Keratinocyte (primary cell): ENCODE measurements around the gene ODAD4.

Source experiments
- CTCF ChIP-seq, 3 experiments: IDR thresholded peaks in 1 of 3; conservative IDR thresholded peaks in 1 of 3; optimal IDR thresholded peaks in 1 of 3; 2 replicates in 2 of 3; 3 replicates in 1 of 3; pipeline versions ENCODE3 to v1.5.1; 2011; ENCODE audit warnings: low read length in 3 of 3, mild to moderate bottlenecking in 3 of 3, moderate library complexity in 2 of 3, control low read depth in 1 of 3, inconsistent platforms in 1 of 3; ENCODE audit not compliant: insufficient read depth in 2 of 3; ENCODE audit errors: extremely low read depth in 1 of 3
- EZH2 ChIP-seq: IDR thresholded peaks from one replicate; pipeline ENCODE4 v1.6.1; 2012; ENCODE audit warnings: inconsistent platforms, mild to moderate bottlenecking, low read length, moderate library complexity

GRCh38 chr17:41939044-41939692 lies 8.8 kb downstream of the ODAD4 start:
- TF ChIP-seq CTCF (optimal IDR thresholded peaks at IDR 0.05 in 1 of 3, IDR thresholded peaks at IDR 0.05 in 1 of 3, conservative IDR thresholded peaks at IDR 0.05 in 1 of 3; ENCODE audit: extremely low read depth in 1 of 3, insufficient read depth in 2 of 3, low read length in 3 of 3): no peak
- TF ChIP-seq EZH2: no peak
